Left cardiac atrium (tissue), 4 donors: ENCODE data around the gene UNC13B. TPM values are rescaled to one million over a fixed set of nuclear protein-coding genes. Genes with fewer than 3 reads are reported as not detected.

Experiments
- ATAC-seq, 2 donors: fragments of 200-7000 bp; cut with Tn5 transposase; one replicate each; pipeline ENCODE4 v1.9.1; 2020; ENCODE audit warnings: mild to moderate bottlenecking in 2 of 2, moderate library complexity in 2 of 2
- DNase-seq: peaks from one replicate; pipeline ENCODE4 v3.0.0-alpha.2; 2020
- intact Hi-C, 2 donors: fragments of 100-400 bp; cut with DNase I; formaldehyde crosslinking; loops; one replicate each; pipeline versions ENCODE4 v1.14.1 to v1.15.1; 2022 to 2023
- total RNA-seq, 2 donors: library from RNA; stranded (reverse); fragmentation: NEBNext Ultra II Directional; extraction: Animal tissue kit (Norgen Biotek cat#: 25700); gene quantifications; one replicate each; pipeline ENCODE4 v1.2.1, GENCODE V29; 2021
- donor health status: DM: no; HTN: yes; CAD: no.
- donor health status: DM: no; HTN: yes; CAD: no; lungs with severe emphysema.
- donor health status: DM: yes; HTN: yes; CAD: no.
- donor health status: Dilated cardiomyopathy.

UNC13B gene
- total RNA-seq, 2 donors from 2014 or later, result 17.8 to 23.0 TPM

DNA sequence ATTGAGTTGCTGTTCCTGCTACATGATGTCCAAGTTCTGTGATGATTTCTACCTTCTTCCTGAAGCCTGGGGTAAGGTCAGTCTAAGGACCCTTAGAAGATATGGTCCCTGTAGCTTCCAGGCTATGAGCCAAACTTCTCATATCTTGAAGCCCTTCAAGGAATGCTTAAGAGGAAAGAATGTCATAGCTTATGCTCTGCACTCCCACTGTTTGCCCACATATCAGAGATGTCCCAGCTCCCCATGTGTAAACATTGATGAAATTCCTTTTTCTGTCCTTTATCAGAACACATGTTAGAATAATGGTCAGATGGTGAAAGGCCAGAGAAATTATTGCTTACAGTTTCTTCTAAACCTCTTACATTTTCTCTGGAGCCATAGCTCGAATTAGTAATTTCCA lies 286.7 kb downstream of the UNC13B start:
- DNase-seq, result no peak
- intact Hi-C loops, result no loop called here
- no peak for ATAC-seq

DNA sequence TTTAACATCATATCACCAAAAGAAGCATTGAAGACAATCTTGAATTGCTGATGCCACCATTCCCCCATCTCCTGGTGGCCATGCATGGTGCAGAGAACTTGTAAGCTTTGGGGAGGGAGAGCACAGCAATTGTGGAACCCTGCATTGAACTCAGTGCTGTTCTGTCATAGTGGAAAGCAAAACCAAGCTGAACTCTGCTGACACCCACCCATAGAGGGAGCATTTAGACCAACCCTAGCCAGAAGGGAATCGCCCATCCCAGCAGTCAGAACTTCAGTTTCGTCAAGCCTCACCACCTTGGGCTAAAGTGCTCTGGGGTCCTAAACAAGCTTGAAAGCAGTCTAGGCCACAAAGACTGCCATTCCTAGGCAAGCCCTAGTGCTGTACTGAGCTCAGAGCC lies 290.7 kb downstream of the UNC13B start:
- ATAC-seq (no peak), DNase-seq (no peak)
- intact Hi-C loops, result no loop called here

DNA sequence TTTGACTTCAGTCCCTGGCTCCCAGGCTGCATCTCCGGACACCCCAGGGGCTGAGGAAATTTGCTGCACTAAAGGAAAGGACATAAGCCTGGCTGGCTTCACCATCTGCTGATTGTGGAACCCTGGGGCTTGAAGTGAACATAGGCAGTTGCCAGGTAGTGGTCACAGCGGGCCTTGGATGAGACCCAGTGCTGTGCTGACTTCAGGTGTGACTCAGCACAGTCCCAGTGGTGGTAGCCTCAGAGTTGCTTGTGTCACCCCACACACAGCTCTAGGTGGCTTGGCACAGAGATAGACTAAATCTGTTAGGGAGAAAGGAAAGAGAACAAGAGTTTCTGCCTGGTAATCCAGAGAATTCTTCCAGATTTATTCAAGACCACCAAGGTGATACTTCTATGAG lies 292.0 kb downstream of the UNC13B start:
- intact Hi-C loops, result no loop called here

More for the DNA sequence above, 292.0 kb downstream of the UNC13B start:
- DNase-seq, result no peak
- ATAC-seq, result no peak

Other genes with a start within 250 kb of the UNC13B start
- gene PHF24, start 203.7 kb upstream of the UNC13B start, total RNA-seq, result under 1 TPM; 0.32 to 0.47 TPM
- gene DNAJB5, start 172.3 kb upstream of the UNC13B start, total RNA-seq, result 10 to 100 TPM; 31.2 to 67.7 TPM
- 100 to 1,000 TPM; 171 to 234 TPM for gene VCP, start 89.4 kb upstream of the UNC13B start, total RNA-seq
- 1 to 10 TPM; 3.7 to 8.2 TPM for gene FANCG, start 82.1 kb upstream of the UNC13B start, total RNA-seq
- gene PIGO, start 65.4 kb upstream of the UNC13B start, total RNA-seq, result 10 to 100 TPM; 10.9 to 11.5 TPM
- 10 to 100 TPM; 95.7 to 97.4 TPM for gene STOML2, start 58.9 kb upstream of the UNC13B start, total RNA-seq
- gene ATOSB, start 46.1 kb upstream of the UNC13B start, total RNA-seq, result 10 to 100 TPM; 13.6 to 17.9 TPM